T-helper 2 cell treated with Interferon-gamma antibody and Interleukin-4, amounts not matched to agents 100 ng/mL and 5 ng/mL, for 36 hours (primary cell): ENCODE data around the gene SUN5. TPM values are rescaled to one million over a fixed set of nuclear protein-coding genes. Genes with fewer than 3 reads are reported as not detected.
"Not testable (repeated sequence)": the region's sequence is repeated elsewhere in the genome, so short reads cannot be mapped to it uniquely, and the experiment has no call there.

Experiments used
- intact Hi-C: fragments of 100-400 bp; cut with micrococcal nuclease; formaldehyde crosslinking; loops from one replicate; pipeline ENCODE4 v1.15.1; 2023
- total RNA-seq: library from RNA; stranded (reverse); gene quantifications from 2 replicates; pipeline ENCODE4 v1.2.3, GENCODE V29; 2022

SUN5 gene
- not detected in 2 replicates for total RNA-seq

DNA sequence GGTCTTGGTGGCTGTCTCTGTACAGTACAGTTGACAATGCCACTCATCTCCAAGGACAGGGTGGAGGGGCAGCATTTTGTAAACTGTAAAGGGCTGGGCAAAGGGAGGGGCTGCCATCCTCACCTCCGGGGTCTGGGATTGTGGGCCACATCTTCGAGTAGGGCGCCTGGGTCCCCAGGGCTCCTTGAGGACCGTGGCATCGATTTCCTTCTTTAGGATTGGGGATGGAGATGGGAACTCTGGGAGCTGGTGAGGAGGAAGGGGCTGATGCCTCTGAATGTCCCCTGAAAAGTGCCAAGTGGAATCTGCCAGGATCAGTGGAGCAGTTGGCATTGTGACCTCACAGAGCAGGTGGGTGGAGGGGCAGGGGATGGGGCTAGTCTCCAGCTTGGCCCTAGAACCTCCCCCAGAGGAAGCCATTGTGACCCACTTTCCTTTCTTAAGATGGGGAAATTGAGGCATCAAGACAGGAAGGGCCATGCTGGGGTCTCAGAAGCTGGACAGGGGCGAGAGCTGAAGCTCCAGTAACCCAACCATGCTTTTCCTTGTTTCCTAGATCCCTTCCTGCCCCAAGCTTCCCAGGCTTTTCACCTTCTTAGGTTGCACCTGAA, at the start of gene SUN5:
SUN5 (minus strand) TSS at position 293 of the 611 bp plus-strand sequence; CDS start at position 200, 93 bp downstream.
- intact Hi-C loops: no loop called here

DNA sequence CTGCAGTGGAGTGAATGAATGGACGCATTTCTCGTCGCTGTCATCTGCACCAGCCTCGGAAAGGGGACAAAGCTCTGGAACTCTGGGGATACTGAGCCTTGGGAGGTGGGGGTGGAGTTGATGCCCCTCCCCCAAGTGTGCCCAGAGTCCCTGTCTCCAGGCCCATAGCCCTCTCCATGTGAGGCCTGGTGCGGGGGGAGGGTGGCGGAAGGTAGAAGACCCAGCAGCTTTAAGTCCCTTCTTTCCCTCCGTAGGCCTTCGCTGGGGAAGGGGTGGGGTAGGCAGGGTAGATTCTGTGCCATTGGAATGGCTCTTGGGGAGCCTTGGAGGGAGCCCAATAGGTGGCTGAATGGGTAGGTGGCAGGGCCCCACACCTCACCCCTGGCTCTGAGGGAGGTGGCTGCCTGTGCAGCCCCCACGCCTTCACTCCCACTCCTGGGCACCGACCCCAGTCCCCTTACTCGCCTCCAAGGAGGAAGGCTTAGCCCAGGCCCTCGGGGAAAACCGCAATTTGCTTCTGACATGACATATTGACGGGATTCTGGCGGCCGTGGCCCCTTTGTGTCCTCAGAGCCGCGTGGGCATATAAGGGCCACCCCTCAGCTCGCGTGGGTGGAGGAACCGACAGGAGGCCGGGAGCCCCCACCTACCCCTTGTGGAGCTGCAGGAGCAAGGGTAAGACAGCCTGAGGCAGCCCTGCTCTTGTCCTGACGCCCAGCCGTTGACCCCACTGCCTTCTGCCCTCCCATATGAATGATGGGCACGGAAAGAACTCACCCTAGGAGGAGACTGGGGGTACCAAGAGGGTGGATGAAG, 49.3 kb upstream of the SUN5 start, which contains the start of gene BPIFB3:
BPIFB3 (plus strand) TSS at position 613 of the 816 bp plus-strand sequence. CDS start 1,533 bp downstream, outside the sequence.
- intact Hi-C loops: no loop called here

DNA sequence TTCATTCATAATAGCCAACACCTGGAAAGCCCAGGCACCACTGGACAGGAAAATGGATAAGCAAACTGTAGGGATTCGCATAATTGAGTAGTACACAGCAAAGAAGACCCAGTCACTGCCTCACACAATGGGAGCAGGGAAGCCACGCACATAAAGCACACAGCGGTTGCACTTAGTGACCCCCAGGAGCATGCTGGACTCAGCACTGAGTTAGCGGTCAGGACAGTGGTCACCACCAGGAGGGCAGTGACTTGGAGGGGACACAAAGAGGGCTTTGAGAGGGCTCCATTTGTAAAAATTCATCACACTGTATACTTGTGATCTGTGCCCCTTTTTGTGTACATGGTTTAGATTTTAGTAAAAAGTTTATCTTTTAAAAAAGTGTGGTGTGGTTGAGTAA, 47.1 kb upstream of the SUN5 start:
- intact Hi-C loops: no loop called here

GRCh38 chr20:33046412-33046811, 42.2 kb upstream of the SUN5 start:
- intact Hi-C loops: no loop called here

DNA sequence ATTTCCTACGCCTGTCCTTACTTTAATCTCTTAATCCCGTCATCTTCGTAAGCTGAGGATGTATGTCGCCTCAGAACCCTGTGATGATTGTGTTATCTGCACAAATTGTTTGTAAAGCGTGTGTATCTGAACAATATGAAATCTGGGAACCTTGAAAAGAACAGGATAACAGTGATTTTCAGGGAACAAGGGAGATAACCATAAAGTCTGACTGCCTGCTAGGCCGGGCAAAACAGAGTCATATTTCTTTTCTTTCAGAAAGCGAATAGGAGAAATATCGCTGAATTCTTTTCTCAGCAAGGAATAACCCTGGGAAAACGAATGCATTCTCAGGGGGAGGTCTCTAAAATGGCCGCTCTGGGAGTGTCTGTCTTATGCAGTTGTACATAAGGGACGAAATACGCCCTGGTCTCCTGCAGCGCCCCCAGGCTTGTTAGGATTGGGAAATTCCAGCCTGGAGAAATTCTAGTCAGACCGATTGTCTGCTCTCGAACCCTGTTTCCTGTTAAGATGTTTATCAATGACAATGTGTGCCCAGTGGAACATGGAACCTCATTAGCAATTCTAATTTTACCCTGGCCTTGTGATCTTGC, 41.0 kb upstream of the SUN5 start:
- intact Hi-C loops: not testable (repeated sequence)

GRCh38 chr20:33043731-33044181, 39.5 kb upstream of the SUN5 start:
- intact Hi-C loops: no loop called here

DNA sequence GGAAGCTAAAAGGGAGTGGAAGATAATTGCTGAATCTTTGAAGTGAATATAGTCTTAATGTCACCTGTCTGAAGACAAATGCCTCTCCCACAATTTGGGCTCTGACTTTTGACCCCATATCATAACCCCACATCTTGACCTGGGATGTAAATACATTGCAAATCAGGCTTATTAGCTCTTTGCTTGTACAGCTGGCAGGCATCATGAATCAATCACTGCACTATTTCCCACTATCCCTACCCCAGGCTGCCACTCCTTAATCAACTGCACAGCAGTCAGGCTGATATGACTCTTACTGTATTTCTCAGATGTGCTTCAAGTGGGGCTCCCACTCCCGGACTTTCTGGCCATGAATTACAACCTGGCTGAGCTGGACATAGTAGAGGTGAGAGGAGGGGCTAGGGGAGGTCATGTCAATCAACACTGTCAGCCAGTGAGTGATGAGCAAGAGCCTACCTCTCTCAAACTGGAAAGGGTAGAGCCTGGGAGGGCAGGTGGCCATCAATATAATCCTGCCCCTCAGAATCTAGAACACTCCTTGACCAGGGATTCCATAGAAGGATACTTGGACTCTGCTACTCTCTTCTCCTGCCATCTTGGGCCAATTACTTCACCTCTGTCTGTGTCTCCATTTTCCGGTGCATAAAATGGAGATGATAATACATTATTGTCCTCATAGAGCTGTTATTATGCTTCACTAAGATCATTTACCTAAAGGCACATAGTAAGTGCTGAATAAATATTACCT, 38.9 kb upstream of the SUN5 start:
- intact Hi-C loops: no loop called here

- intact Hi-C loops: no loop called here
Measured at GRCh38 chr20:33042430-33042829, 38.2 kb upstream of the SUN5 start.

- intact Hi-C loops: no loop called here
Measured at GRCh38 chr20:33038243-33038642, 34.0 kb upstream of the SUN5 start.

DNA sequence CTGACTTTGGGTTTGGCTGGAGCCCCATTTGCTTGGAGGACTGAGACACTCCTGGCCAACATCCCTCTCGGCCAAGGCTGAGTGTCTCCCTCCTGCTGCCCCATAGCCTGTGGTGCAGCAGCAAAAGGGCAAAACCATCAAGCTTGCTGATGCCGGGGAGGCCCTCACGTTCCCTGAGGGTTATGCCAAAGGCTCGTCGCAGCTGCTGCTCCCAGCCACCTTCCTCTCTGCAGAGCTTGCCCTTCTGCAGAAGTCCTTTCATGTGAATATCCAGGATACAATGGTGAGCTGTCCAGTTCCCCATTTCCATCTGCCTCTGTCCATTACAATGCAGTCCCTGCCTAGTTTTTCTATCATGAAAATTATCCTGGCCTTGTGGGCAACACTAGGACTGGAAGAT, 33.2 kb upstream of the SUN5 start:
- intact Hi-C loops: no loop called here

DNA sequence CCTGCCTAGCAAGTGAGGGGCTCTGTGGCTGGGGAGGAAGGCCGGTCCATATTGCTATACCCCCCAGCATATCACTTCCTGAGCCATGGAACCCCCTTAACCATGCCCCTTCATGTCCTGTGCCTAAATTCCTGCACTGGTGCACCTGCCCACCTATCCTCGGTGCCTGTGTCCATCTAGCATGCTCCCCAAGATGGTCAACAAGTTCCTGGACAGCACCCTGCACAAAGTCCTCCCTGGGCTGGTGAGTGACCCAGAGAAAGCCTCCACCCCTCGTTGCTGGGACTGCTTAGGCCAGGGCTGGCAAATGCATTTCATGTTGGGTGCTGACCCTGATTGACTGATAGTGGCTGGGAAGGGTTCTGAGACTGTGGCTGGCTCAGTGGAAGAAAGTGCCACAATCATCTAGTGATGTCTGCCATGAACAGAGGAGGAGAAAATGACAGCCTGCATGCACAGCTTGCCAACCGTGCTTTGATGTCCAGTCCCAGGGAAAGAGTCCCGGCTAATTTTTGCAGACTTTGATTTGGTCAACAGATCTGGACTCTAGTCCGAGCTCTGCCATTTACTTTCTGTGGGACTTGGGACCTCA, 30.8 kb upstream of the SUN5 start:
- intact Hi-C loops: no loop called here

DNA sequence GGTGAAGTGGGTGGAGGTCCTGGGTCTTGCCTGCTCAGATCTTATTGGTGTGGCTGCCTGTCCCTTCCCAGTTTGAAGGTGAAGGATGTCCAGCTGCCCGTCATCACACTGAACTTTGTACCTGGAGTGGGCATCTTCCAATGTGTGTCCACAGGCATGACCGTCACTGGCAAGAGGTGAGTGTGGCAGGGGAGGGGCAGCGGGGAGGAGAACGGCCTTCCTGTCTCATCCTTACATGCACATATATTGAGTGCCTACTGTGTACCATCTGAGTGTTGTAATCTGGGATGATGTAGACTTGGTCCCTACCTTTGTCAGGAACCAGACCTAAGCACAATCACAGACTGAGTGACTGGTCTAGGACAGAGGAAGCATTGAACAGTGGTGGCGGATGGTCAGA, 29.9 kb upstream of the SUN5 start:
- intact Hi-C loops: no loop called here

GRCh38 chr20:33033381-33033780, 29.1 kb upstream of the SUN5 start:
- intact Hi-C loops: no loop called here

GRCh38 chr20:33032555-33032954, 28.3 kb upstream of the SUN5 start:
- intact Hi-C loops: no loop called here

GRCh38 chr20:33031531-33031930, 27.3 kb upstream of the SUN5 start, which contains the start of gene BPIFB6:
Gene BPIFB6 (plus strand): TSS chr20:33031648. CDS start chr20:33031648, 0 bp downstream.
- intact Hi-C loops: no loop called here

- intact Hi-C loops: no loop called here
Measured at GRCh38 chr20:33030569-33030968, 26.3 kb upstream of the SUN5 start.

GRCh38 chr20:33030076-33030475, 25.8 kb upstream of the SUN5 start:
- intact Hi-C loops: no loop called here

DNA sequence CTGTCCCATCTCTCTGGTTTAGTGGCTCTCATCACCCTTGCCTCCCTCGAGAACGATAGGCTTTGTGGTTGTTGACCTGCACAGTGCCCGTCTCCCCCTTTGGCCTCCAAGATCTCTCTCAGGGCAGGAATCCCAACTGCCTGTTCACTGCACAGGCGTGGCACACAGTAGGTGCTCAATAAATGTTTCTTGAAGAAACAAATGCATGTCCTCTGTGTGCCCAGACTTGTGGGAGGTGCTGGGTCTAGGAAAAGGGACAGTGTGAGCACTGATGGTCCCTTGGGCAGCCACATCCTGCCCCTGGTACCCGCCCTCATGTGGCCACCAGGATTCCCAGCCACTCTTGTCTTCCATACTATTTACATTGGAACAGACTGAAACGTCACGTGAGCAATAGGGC, 24.6 kb upstream of the SUN5 start:
- intact Hi-C loops: no loop called here

DNA sequence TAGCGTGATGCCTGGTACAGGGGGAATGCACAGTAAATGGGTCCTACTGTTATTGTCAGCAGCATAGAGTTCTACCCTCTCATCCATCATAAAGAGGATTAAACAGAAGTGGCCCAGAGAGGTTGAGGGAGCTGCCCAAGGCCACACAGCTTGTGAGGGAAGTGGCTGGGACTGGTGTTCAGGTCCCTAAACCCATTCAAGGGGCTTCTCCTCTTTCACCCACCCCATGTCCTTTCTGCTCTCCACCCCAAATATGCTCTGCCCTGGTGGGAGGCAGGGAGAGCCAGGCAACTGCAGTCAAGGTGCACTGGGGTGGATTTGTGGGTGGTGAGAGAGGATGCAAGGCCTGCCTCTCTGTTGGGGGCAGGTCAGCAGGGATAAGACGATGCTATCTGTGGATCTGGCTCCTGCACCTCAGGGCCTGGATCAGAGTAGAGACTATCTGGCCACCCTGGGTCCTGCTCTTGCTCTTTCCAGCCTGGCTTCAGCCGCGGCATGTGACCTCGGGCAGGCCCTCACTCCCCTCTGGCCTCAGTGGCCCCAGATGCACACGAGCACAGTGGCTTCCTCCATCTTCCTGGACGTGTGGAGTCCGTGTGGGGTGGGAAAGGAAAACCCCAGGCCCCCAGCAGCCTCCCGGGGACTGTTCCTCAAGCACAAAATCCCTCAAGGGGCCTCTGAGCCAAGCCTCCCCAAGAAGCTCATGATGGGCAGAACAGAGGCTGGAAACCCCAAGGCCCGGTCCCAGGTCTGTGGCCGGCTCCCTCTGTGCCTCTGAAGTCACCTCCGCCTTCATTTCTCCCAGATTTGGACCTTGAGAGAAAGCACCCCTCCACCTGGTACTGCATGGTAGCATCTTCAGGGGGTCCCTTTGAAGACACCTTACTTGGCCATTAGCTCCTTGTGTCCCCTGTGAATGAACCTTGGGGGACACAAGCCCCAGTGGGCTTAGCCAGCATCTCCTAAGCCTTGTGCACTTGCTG, 23.8 kb upstream of the SUN5 start:
- intact Hi-C loops: no loop called here
